Stimulated activated CD8-positive, alpha-beta memory T cell treated with anti-CD3 and anti-CD28 coated beads, Interleukin-7, amount 100 ng/mL, for 1 hour (primary cell): ENCODE measurements around the gene MEGF11.

Experiments used
- DNase-seq, 2 donors: peaks; one replicate each; pipeline ENCODE4 v3.0.0-alpha.2; 2020; ENCODE audit warnings: low read depth in 2 of 2

Gene MEGF11

GRCh38 chr15:66065325-66065724 is 188.2 kb downstream of the MEGF11 start:
- no peak for DNase-seq

- no peak for DNase-seq
Measured at GRCh38 chr15:66063147-66063546, 190.4 kb downstream of the MEGF11 start.

GRCh38 chr15:66057089-66057488 is 196.5 kb downstream of the MEGF11 start:
- DNase-seq, result no peak

- DNase-seq, result no peak
Measured at GRCh38 chr15:66053991-66054390, 199.6 kb downstream of the MEGF11 start.

GRCh38 chr15:66051833-66052232 is 201.7 kb downstream of the MEGF11 start:
- DNase-seq, result no peak

GRCh38 chr15:66050264-66050663 is 203.3 kb downstream of the MEGF11 start:
- no peak for DNase-seq

- no peak for DNase-seq
Measured at GRCh38 chr15:66049353-66049752, 204.2 kb downstream of the MEGF11 start.

GRCh38 chr15:66047321-66048024 is 206.1 kb downstream of the MEGF11 start:
- no peak for DNase-seq

GRCh38 chr15:66046751-66047150 is 206.8 kb downstream of the MEGF11 start:
- no peak for DNase-seq

- no peak for DNase-seq
Measured at GRCh38 chr15:66046326-66046725, 207.2 kb downstream of the MEGF11 start.

GRCh38 chr15:66045542-66045941 is 208.0 kb downstream of the MEGF11 start:
- DNase-seq, result no peak

GRCh38 chr15:66044837-66045236 is 208.7 kb downstream of the MEGF11 start:
- no peak for DNase-seq

- DNase-seq, result no peak
Measured at GRCh38 chr15:66043264-66043663, 210.3 kb downstream of the MEGF11 start.

GRCh38 chr15:66042624-66043023 is 210.9 kb downstream of the MEGF11 start:
- DNase-seq, result no peak

GRCh38 chr15:66041276-66041675 is 212.3 kb downstream of the MEGF11 start:
- no peak for DNase-seq

GRCh38 chr15:66040211-66040892 is 213.2 kb downstream of the MEGF11 start:
- no peak for DNase-seq

GRCh38 chr15:66039117-66039871 is 214.3 kb downstream of the MEGF11 start:
- no peak for DNase-seq

- DNase-seq, result no peak
Measured at GRCh38 chr15:66038387-66039116, 215.0 kb downstream of the MEGF11 start.

- no peak for DNase-seq
Measured at GRCh38 chr15:66036859-66037258, 216.7 kb downstream of the MEGF11 start.

- DNase-seq, result no peak
Measured at GRCh38 chr15:66035901-66036300, 217.6 kb downstream of the MEGF11 start.

- no peak for DNase-seq
Measured at GRCh38 chr15:66033143-66033542, 220.4 kb downstream of the MEGF11 start.

GRCh38 chr15:66032006-66032405 is 221.5 kb downstream of the MEGF11 start:
- no peak for DNase-seq
